AG08396 (cell line): Measurements from ENCODE around the gene BRINP2.
"Not testable (repeated sequence)": the region's sequence is repeated elsewhere in the genome, so short reads cannot be mapped to it uniquely, and the experiment has no call there.

Experiments
- DNase-seq: peaks from one replicate; pipeline ENCODE4 v3.0.0; 2012; ENCODE audit warnings: low spot score, mixed read lengths

The BRINP2 gene

GRCh38 chr1:177311586-177311985 is 140.8 kb downstream of the BRINP2 start:
- no peak for DNase-seq

DNA sequence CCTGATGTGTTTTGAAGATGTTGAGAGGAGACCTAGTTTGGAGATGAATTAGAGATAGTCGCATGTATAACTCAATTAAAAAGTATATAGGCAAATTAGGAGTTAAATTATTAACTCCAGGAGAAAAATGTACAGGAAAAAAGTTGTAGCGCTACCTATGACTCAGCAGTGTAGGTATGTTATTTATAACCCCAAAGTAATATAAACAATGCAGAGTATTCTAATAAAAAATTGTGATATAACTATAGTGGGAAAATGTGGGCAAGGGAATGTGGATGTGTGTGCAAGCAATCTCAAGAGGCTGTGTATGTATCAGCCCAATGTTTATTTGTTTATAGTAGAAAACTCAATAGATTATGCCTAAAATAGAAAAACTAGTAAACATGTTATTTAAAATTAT is 144.5 kb downstream of the BRINP2 start:
- DNase-seq: no peak

DNA sequence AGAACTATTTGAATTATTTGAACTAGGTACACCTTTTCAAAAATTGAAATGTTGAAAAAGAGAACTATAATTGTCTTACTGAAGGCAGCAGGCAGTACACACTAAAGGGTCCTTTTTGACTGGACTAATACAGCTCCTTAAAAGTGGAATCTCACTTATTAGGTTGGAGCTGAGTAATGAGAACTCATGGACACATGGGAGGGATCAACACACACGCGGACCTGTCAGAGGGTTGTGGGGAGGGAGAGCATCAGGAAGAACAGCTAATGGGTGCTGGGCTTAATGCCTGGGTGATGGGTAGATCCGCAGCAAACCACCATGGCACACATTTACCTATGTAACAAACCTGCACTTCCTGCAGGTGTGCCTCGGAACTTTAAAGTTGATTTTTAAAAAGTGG is 145.0 kb downstream of the BRINP2 start:
- DNase-seq: no peak

GRCh38 chr1:177321434-177321833 is 150.7 kb downstream of the BRINP2 start:
- DNase-seq: not testable (repeated sequence)

DNA sequence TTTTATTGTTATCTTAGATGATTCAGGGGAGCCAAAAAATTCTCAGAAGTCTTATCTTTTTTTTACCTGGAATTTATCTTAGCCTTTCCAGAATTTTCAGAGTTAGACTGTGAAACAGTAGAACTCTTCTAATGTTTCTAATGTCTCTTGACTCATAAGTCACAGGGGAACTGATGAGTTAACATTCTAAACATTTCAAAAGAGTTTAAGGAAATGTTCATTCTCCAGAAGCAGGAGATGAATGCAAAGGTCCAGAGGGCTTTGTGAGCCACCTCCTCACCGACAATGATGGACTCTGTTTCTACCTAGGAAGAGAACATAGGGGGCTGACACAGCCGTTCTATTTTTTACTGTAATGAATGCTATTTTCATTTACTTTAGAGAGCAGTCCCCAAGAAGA is 157.5 kb downstream of the BRINP2 start:
- no peak for DNase-seq

DNA sequence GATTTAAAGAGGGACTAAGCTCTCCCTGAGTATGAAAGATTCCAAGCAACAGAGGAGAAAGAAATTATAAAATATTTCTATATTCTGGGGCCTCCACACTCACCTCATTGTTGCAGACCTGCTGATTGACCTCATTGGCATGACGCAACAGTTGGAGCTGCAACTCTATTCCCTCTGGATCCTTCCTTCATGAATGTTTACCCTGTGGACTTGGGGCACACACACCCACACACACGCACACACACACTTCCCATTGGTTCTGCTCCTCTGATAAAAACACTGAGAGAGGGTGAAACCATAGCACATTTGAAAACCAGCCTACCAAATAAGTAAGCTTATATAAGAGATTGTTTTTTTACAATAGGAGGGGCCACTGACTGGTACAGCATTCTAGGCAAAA is 159.1 kb downstream of the BRINP2 start:
- no peak for DNase-seq
